K562 (cell line): Measurements from ENCODE around the gene TMEM150A. TPM values are rescaled to one million over a fixed set of nuclear protein-coding genes. Genes with fewer than 3 reads are reported as not detected.

Source experiments
- CBFA2T2 ChIP-seq: fragments of 450-650 bp; conservative IDR thresholded peaks from 2 replicates; pipeline ENCODE4 v1.6.1; 2017; ENCODE audit warnings: mild to moderate bottlenecking
- CC2D1A ChIP-seq: fragments of 450-650 bp; IDR thresholded peaks from 2 replicates; pipeline ENCODE4 v1.6.1; 2017; ENCODE audit warnings: mild to moderate bottlenecking
- E2F1 ChIP-seq: sonication (generic); formaldehyde crosslinking; IDR thresholded peaks from 2 replicates; pipeline ENCODE4 v1.8.1; 2023; ENCODE audit warnings: mild to moderate bottlenecking, missing genetic modification reagents, moderate library complexity
- FIP1L1 ChIP-seq: fragments of 200-400 bp; formaldehyde crosslinking; IDR thresholded peaks from 2 replicates; pipeline ENCODE4 v1.6.1; 2018; ENCODE audit warnings: mild to moderate bottlenecking, low read depth, low read length; ENCODE audit not compliant: poor library complexity, severe bottlenecking
- HMGXB4 ChIP-seq: sonication (generic); formaldehyde crosslinking; IDR thresholded peaks from 2 replicates; pipeline ENCODE4 v1.8.1; 2023; ENCODE audit warnings: mild to moderate bottlenecking, missing genetic modification reagents
- ILF3 ChIP-seq: fragments of 450-650 bp; IDR thresholded peaks from 2 replicates; pipeline ENCODE4 v1.6.1; 2018; ENCODE audit warnings: antibody characterized with exemption, mild to moderate bottlenecking, moderate library complexity, borderline replicate concordance
- NBN ChIP-seq: fragments of 450-650 bp; IDR thresholded peaks from 2 replicates; pipeline ENCODE4 v1.6.1; 2016; ENCODE audit warnings: low read depth, mild to moderate bottlenecking
- NRF1 ChIP-seq, 2 experiments: fragments of 450-650 bp; IDR thresholded peaks in 1 of 2; conservative IDR thresholded peaks in 1 of 2; 2 replicates each; pipeline ENCODE4 v1.6.1; 2014; ENCODE audit warnings: mild to moderate bottlenecking in 2 of 2
- PATZ1 ChIP-seq: fragments of 250-450 bp; sonication (Bioruptor Pico); IDR thresholded peaks from 2 replicates; pipeline ENCODE4 v1.5.0; 2020; ENCODE audit warnings: mild to moderate bottlenecking, borderline replicate concordance
- PHB ChIP-seq: fragments of 250-450 bp; sonication (Bioruptor Pico); IDR thresholded peaks from 2 replicates; pipeline ENCODE4 v1.5.0; 2021
- PTBP1 ChIP-seq: fragments of 200-400 bp; formaldehyde crosslinking; IDR thresholded peaks from 2 replicates; pipeline ENCODE4 v1.6.1; 2017; ENCODE audit warnings: low read depth, low read length
- TCFL5 ChIP-seq: fragments of 250-450 bp; sonication (Bioruptor Pico); conservative IDR thresholded peaks from 2 replicates; pipeline ENCODE4 v1.6.1; 2021; ENCODE audit warnings: mild to moderate bottlenecking, moderate library complexity, matching md5 sums
- TFAP4 ChIP-seq: sonication (generic); formaldehyde crosslinking; IDR thresholded peaks from 2 replicates; pipeline ENCODE4 v1.8.0; 2022; ENCODE audit warnings: missing genetic modification reagents, mild to moderate bottlenecking, moderate library complexity, borderline replicate concordance
- THRB ChIP-seq: fragments of 450-650 bp; formaldehyde crosslinking; conservative IDR thresholded peaks from 2 replicates; pipeline ENCODE4 v1.4.0; 2022; ENCODE audit warnings: mild to moderate bottlenecking, missing genetic modification characterization
- VEZF1 ChIP-seq: fragments of 200-800 bp; sonication (Bioruptor generic); IDR thresholded peaks from 2 replicates; pipeline ENCODE4 v1.6.1; 2017; ENCODE audit warnings: missing genetic modification characterization, missing compliant biosample characterization
- ZNF146 ChIP-seq: IDR thresholded peaks from one replicate; pipeline ENCODE4 v1.6.1; 2018; ENCODE audit warnings: missing compliant biosample characterization; ENCODE audit not compliant: unreplicated experiment
- ZNF586 ChIP-seq: fragments of 450-650 bp; formaldehyde crosslinking; conservative IDR thresholded peaks from 2 replicates; pipeline ENCODE4 v1.4.0; 2020; ENCODE audit warnings: mild to moderate bottlenecking, moderate library complexity
- ZNF717 ChIP-seq: fragments of 250-450 bp; sonication (Bioruptor Pico); IDR thresholded peaks from 2 replicates; pipeline ENCODE4 v1.5.0; 2021
- polyA plus RNA-seq, 8 experiments: library from polyadenylated mRNA; depleted of rRNA in 4 of 8; stranded (reverse) in 5 of 8; unstranded in 3 of 8; fragments of >200 nt; fragmentation: Nextera tagmentation in 2 of 8; fragmentation: Illumina TruSeq in 1 of 8; extraction: Ambion mirVana in 2 of 8; extraction: Trizol in 1 of 8; gene quantifications; 2 replicates each; pipeline versions ENCODE4 v1.2.1 to v1.2.3, GENCODE V29; 2011 to 2014; ENCODE audit warnings: inconsistent platforms in 1 of 8, missing spikeins in 1 of 8
- total RNA-seq, 7 experiments: library from RNA; depleted of rRNA in 6 of 7; stranded (reverse); fragments of >200 nt in 6 of 7; fragmentation: Illumina TruSeq in 2 of 7; extraction: Trizol in 2 of 7; gene quantifications; 2 replicates each; pipeline versions ENCODE4 v1.2.1 to v1.2.3, GENCODE V29; 2011 to 2021; ENCODE audit warnings: low replicate concordance in 1 of 7

The TMEM150A gene
- total and polyA plus RNA-seq, 9 of the 15 experiments (the other 6 are each of a cell fraction or from before 2014, with no cell fraction given), result 3.9 to 17.1 (median 8.4) TPM

- TF ChIP-seq PATZ1 (CRISPR knock-in tag), result no peak
- peak; percentile 49; the same call in 1 of the 2 replicates for TF ChIP-seq CC2D1A
- TF ChIP-seq TFAP4 (CRISPR knock-in tag), result peak; percentile 50; the same call in 1 of the 2 replicates
- TF ChIP-seq E2F1 (CRISPR knock-in tag), result 0 out of 2 replicates have a peak, but pooled peaks have one; percentile 43
- no peak for TF ChIP-seq ZNF586
- TF ChIP-seq ZNF717 (CRISPR knock-in tag), result no peak
- TF ChIP-seq NBN, result no peak
- TF ChIP-seq THRB (CRISPR knock-in tag), result peak; percentile 71; the same call in 1 of the 2 replicates
- TF ChIP-seq NRF1 (conservative IDR thresholded peaks at IDR 0.05 in 1 of 2, IDR thresholded peaks at IDR 0.05 in 1 of 2), result peak; percentile 52 to 64
- TF ChIP-seq CBFA2T2, result peak; percentile 48; the same call in 1 of the 2 replicates
- no peak for TF ChIP-seq ILF3
- TF ChIP-seq ZNF146 (CRISPR knock-in tag), result no peak
- no peak for TF ChIP-seq TCFL5 (CRISPR knock-in tag)
- TF ChIP-seq HMGXB4 (CRISPR knock-in tag), result peak; percentile 71; the same call in 1 of the 2 replicates
- TF ChIP-seq PHB (CRISPR knock-in tag), result 0 out of 2 replicates have a peak, but pooled peaks have one; percentile 53
- TF ChIP-seq VEZF1 (CRISPR knock-in tag), result 0 out of 2 replicates have a peak, but pooled peaks have one; percentile 34
- no peak for TF ChIP-seq FIP1L1
- no peak for TF ChIP-seq PTBP1
These were observed 7.0 kb downstream of the TMEM150A start, which contains the start of gene RNF181 (continued) for GRCh38 chr2:85595301-85596025.
